Measurements from ENCODE around the gene AGPAT1. TPM values are rescaled to one million over a fixed set of nuclear protein-coding genes. Genes with fewer than 3 reads are reported as not detected.

AGPAT1 gene
- polyA plus RNA-seq, 1 of the 3 experiments (the other 2 are of a cell fraction), result 118 TPM

- TF ChIP-seq REST (IDR thresholded peaks at IDR 0.05; ENCODE audit: low read depth, low read length), result no peak
- no peak for TF ChIP-seq FOXJ3 (CRISPR knock-in tag; IDR thresholded peaks at IDR 0.05)
- TF ChIP-seq FOSL2 (IDR thresholded peaks at IDR 0.05; ENCODE audit: borderline replicate concordance, low read depth), result no peak
- TF ChIP-seq CTCF (IDR thresholded peaks at IDR 0.05), result no peak
- TF ChIP-seq SMC3 (IDR thresholded peaks at IDR 0.05; ENCODE audit: low read depth, low read length), result no peak
- TF ChIP-seq YY1 (IDR thresholded peaks at IDR 0.05; ENCODE audit: low read depth), result peak; percentile 52; the same call in 1 of the 2 replicates
Measured at GRCh38 chr6:32177788-32178546, 2.1 kb upstream of the AGPAT1 start, which contains the start of gene RNF5 (continued).

- H3K79me2 ChIP-seq (ENCODE audit: insufficient read depth), result peaks cover 47% of the 10 kb centered on the region
- peak overlapping the region; percentile 98 to 99 for H3K27ac ChIP-seq (ENCODE audit: low read depth in 2 of 2, low read length in 1 of 2)
- ChIA-PET CTCF (interaction anchor here (1.4 to 1.6 kb wide), 2 partner anchors 18 to 129 kb away, joined by 4 read pairs; no protein-coding TSS in a partner anchor), POLR2A (interaction anchor here (1.3 to 4.1 kb wide), 6 partner anchors 13 to 794 kb away, joined by 5 to 22 read pairs (median 6); partner anchors contain the start of genes ATF6B, FKBPL, PBX2 and PRRT1)
- H3K9me2 ChIP-seq, result no peaks in the 10 kb centered on the region
- peaks cover 12 to 40% of the 10 kb centered on the region in 2 experiments; a peak in 3 of 4 replicates for H3K4me1 ChIP-seq (ENCODE audit: control insufficient read depth in 1 of 2, insufficient read depth in 2 of 2, low read depth in 1 of 2, low read length in 1 of 2)
- peak; percentile 55 for DNase-seq
- H2AFZ ChIP-seq (ENCODE audit: low read depth), result peak overlapping the region; percentile 88
- no peaks in the 10 kb centered on the region for H4K20me1 ChIP-seq (ENCODE audit: insufficient read depth)
- H3K9ac ChIP-seq, result peak overlapping the region; percentile 84
- peaks cover 13% of the 10 kb centered on the region for H3F3A ChIP-seq (replicated peaks; ENCODE audit: insufficient read depth)
- 3% methylated on average over 19 of the region's 20 CpGs for WGBS (ENCODE audit: low lambda C conversion rate)
- peak; percentile 56 for TF ChIP-seq POLR2AphosphoS5 (IDR thresholded peaks at IDR 0.05; ENCODE audit: low read depth, low read length)
- TF ChIP-seq GABPA (IDR thresholded peaks at IDR 0.05; ENCODE audit: low read depth), result peak; percentile 33; the same call in 1 of the 2 replicates
- peak; percentile 79 for TF ChIP-seq YY1 (IDR thresholded peaks at IDR 0.05; ENCODE audit: low read depth)
- no peak for TF ChIP-seq MXI1 (IDR thresholded peaks at IDR 0.05; ENCODE audit: low read depth, low read length)
- no peak for TF ChIP-seq RCOR1 (IDR thresholded peaks at IDR 0.05; ENCODE audit: low read length)
- TF ChIP-seq TAF1 (IDR thresholded peaks at IDR 0.05; ENCODE audit: borderline replicate concordance, low read depth, low read length), result peak; percentile 49
- no peaks in the 10 kb centered on the region for H3K9me3 ChIP-seq
- H3K36me3 ChIP-seq (replicated peaks in 1 of 2; ENCODE audit: control insufficient read depth in 1 of 2, insufficient read depth in 2 of 2, low read length in 1 of 2), result peaks cover 9 to 12% of the 10 kb centered on the region in 2 experiments
- H3K4me2 ChIP-seq, result peak overlapping the region; percentile 81
- no peaks in the 10 kb centered on the region for H3K27me3 ChIP-seq (ENCODE audit: insufficient read depth)
- peak overlapping the region; percentile 84 to 99 for H3K4me3 ChIP-seq (ENCODE audit: low read depth in 2 of 2, low read length in 1 of 2)
Measured at GRCh38 chr6:32177183-32177787, 1.4 kb upstream of the AGPAT1 start.

All from SK-N-SH (cell line).